OCI-LY3 (cell line): ENCODE measurements around the gene RAB35.

Source experiments
- H2AFZ ChIP-seq: fragments of 200-600, 300-600 bp; shearing (Covaris generic); 2 replicates; pipeline ENCODE4 v1.6.0; 2014; ENCODE audit warnings: antibody characterized with exemption, low read depth, low read length
- H3K27ac ChIP-seq: fragments of 200-600, 300-600 bp; sonication (generic); 2 replicates; pipeline ENCODE4 v1.5.1; 2014; ENCODE audit warnings: mild to moderate bottlenecking, low read length, moderate library complexity, mixed read lengths
- H3K27me3 ChIP-seq: fragments of 200-600, 300-600 bp; sonication (generic); 2 replicates; pipeline ENCODE4 v1.6.1; 2014; ENCODE audit warnings: low read depth, low read length, mixed read lengths
- H3K36me3 ChIP-seq: fragments of 200-600, 300-600 bp; sonication (generic); replicated peaks from 2 replicates; pipeline ENCODE3; 2014; ENCODE audit warnings: low read depth, low read length, mixed read lengths
- H3K4me1 ChIP-seq: fragments of 300-600, 200-600 bp; sonication (generic); 2 replicates; pipeline ENCODE4 v1.6.1; 2014; ENCODE audit warnings: low read length, mixed read lengths
- H3K4me2 ChIP-seq: fragments of 200-600, 300-600 bp; sonication (generic); 2 replicates; pipeline ENCODE4 v1.6.1; 2014; ENCODE audit warnings: low read length, mixed read lengths
- H3K4me3 ChIP-seq: fragments of 300-600, 200-600 bp; sonication (generic); 2 replicates; pipeline ENCODE4 v1.5.1; 2014; ENCODE audit warnings: antibody characterized with exemption, mild to moderate bottlenecking, low read length, moderate library complexity
- H3K79me2 ChIP-seq: fragments of 300-600, 200-600 bp; shearing (Covaris generic); 2 replicates; pipeline ENCODE4 v1.6.1; 2014; ENCODE audit warnings: mild to moderate bottlenecking, low read length, mixed read lengths
- H3K9ac ChIP-seq: fragments of 300-600, 200-600 bp; shearing (Covaris generic); 2 replicates; pipeline ENCODE4 v1.6.0; 2014; ENCODE audit warnings: mild to moderate bottlenecking, low read length, moderate library complexity
- H3K9me3 ChIP-seq: fragments of 200-600, 300-600 bp; shearing (Covaris generic); 2 replicates; pipeline ENCODE4 v1.6.1; 2014; ENCODE audit warnings: low read length, mixed read lengths; ENCODE audit not compliant: insufficient read depth
- H4K20me1 ChIP-seq: fragments of 200-600, 300-600 bp; sonication (generic); 2 replicates; pipeline ENCODE4 v1.6.1; 2016; ENCODE audit warnings: low read length, mixed read lengths; ENCODE audit not compliant: insufficient read depth
- CTCF ChIP-seq: fragments of 200-600, 300-600 bp; sonication (generic); IDR thresholded peaks from 2 replicates; pipeline ENCODE4 v1.5.1; 2014; ENCODE audit warnings: antibody characterized with exemption, low read length, low read depth
- EZH2phosphoT487 ChIP-seq: fragments of 200-600 bp; shearing (Covaris generic); IDR thresholded peaks from 2 replicates; pipeline ENCODE4 v1.6.1; 2018; ENCODE audit warnings: antibody characterized with exemption, mixed run types, low read depth

RAB35 gene

GRCh38 chr12:120102189-120103043 lies 14.1 kb downstream of the RAB35 start:
- no peaks in the 10 kb centered on the region for H3K9me3 ChIP-seq
- no peaks in the 10 kb centered on the region for H3K27me3 ChIP-seq
- peaks cover 57% of the 10 kb centered on the region for H4K20me1 ChIP-seq
- H3K79me2 ChIP-seq = peaks cover 72% of the 10 kb centered on the region
- TF ChIP-seq CTCF = no peak
- TF ChIP-seq EZH2phosphoT487 = no peak
- no peak overlapping the region for H3K4me2 ChIP-seq
- H3K27ac ChIP-seq = no peak overlapping the region
- H3K36me3 ChIP-seq = peaks cover 18% of the 10 kb centered on the region
- no peak overlapping the region for H3K4me3 ChIP-seq
- H3K4me1 ChIP-seq = no peaks in the 10 kb centered on the region
- H2AFZ ChIP-seq = no peak overlapping the region
- H3K9ac ChIP-seq = no peak overlapping the region

- TF ChIP-seq CTCF = no peak
- TF ChIP-seq EZH2phosphoT487 = no peak
- Histone ChIP-seq H4K20me1 (peaks cover 54% of the 10 kb centered on the region), H3K4me2 (no peak overlapping the region), H2AFZ (no peak overlapping the region), H3K9me3 (no peaks in the 10 kb centered on the region), H3K36me3 (peaks cover 25% of the 10 kb centered on the region), H3K79me2 (peaks cover 64% of the 10 kb centered on the region), H3K4me3 (no peak overlapping the region), H3K4me1 (no peaks in the 10 kb centered on the region), H3K27me3 (no peaks in the 10 kb centered on the region), H3K9ac (no peak overlapping the region), H3K27ac (no peak overlapping the region)
These were observed 14.9 kb downstream of the RAB35 start for GRCh38 chr12:120101617-120102016.

- H3K4me2 ChIP-seq = no peak overlapping the region
- H2AFZ ChIP-seq = no peak overlapping the region
- H3K36me3 ChIP-seq = peaks cover 25% of the 10 kb centered on the region
- H3K27me3 ChIP-seq = no peaks in the 10 kb centered on the region
- no peak overlapping the region for H3K4me3 ChIP-seq
- no peaks in the 10 kb centered on the region for H3K9me3 ChIP-seq
- H3K27ac ChIP-seq = no peak overlapping the region
- peaks cover 52% of the 10 kb centered on the region for H4K20me1 ChIP-seq
- no peaks in the 10 kb centered on the region for H3K4me1 ChIP-seq
- TF ChIP-seq CTCF (no peak), EZH2phosphoT487 (no peak)
- no peak overlapping the region for H3K9ac ChIP-seq
- H3K79me2 ChIP-seq = peaks cover 61% of the 10 kb centered on the region
These were observed 15.4 kb downstream of the RAB35 start for GRCh38 chr12:120101182-120101581.

- no peak overlapping the region for H3K4me2 ChIP-seq
- H3K27ac ChIP-seq = no peak overlapping the region
- peaks cover 48% of the 10 kb centered on the region for H4K20me1 ChIP-seq
- H3K79me2 ChIP-seq = peaks cover 57% of the 10 kb centered on the region
- no peaks in the 10 kb centered on the region for H3K9me3 ChIP-seq
- H2AFZ ChIP-seq = no peak overlapping the region
- H3K4me1 ChIP-seq = no peaks in the 10 kb centered on the region
- no peak for TF ChIP-seq EZH2phosphoT487
- no peak for TF ChIP-seq CTCF
- H3K27me3 ChIP-seq = no peaks in the 10 kb centered on the region
- peaks cover 23% of the 10 kb centered on the region for H3K36me3 ChIP-seq
- H3K9ac ChIP-seq = no peak overlapping the region
- no peak overlapping the region for H3K4me3 ChIP-seq
These were observed 15.9 kb downstream of the RAB35 start for GRCh38 chr12:120100630-120101029.
